K562 (cell line): ENCODE results near the gene RHOC. TPM values are rescaled to one million over a fixed set of nuclear protein-coding genes. Genes with fewer than 3 reads are reported as not detected.

Experiments
- CBX1 ChIP-seq: sonication (generic); IDR thresholded peaks from 2 replicates; pipeline ENCODE4 v1.6.1; 2016; ENCODE audit warnings: antibody characterized with exemption, low read depth, mild to moderate bottlenecking
- CTBP1 ChIP-seq: fragments of 450-650 bp; IDR thresholded peaks from 2 replicates; pipeline ENCODE4 v1.6.1; 2016; ENCODE audit warnings: borderline replicate concordance
- ESRRA ChIP-seq: fragments of 450-650 bp; IDR thresholded peaks from 2 replicates; pipeline ENCODE4 v1.6.1; 2014; ENCODE audit warnings: low read depth, mild to moderate bottlenecking, moderate library complexity, borderline replicate concordance
- HDAC2 ChIP-seq: fragments of 450-650 bp; IDR thresholded peaks from 2 replicates; pipeline ENCODE4 v1.6.1; 2016; ENCODE audit warnings: mild to moderate bottlenecking
- KAT7 ChIP-seq: sonication (generic); formaldehyde crosslinking; IDR thresholded peaks from 2 replicates; pipeline ENCODE4 v1.8.0; 2022; ENCODE audit warnings: missing genetic modification reagents, mild to moderate bottlenecking, borderline replicate concordance
- KDM1A ChIP-seq, 2 experiments: fragments of 450-650 bp; IDR thresholded peaks; 2 replicates each; pipeline ENCODE4 v1.6.1; 2016; ENCODE audit warnings: mild to moderate bottlenecking in 2 of 2
- MCM3 ChIP-seq: fragments of 450-650 bp; IDR thresholded peaks from 2 replicates; pipeline ENCODE4 v1.6.1; 2016
- MYBL2 ChIP-seq, 2 experiments: fragments of 450-650 bp in 1 of 2; sonication (generic) in 1 of 2; formaldehyde crosslinking in 1 of 2; IDR thresholded peaks; 2 replicates each; pipeline versions ENCODE4 v1.6.1 to v1.8.1; 2017 to 2022; ENCODE audit warnings: borderline replicate concordance in 1 of 2, inconsistent platforms in 1 of 2, low read depth in 1 of 2, mild to moderate bottlenecking in 1 of 2, missing genetic modification reagents in 1 of 2, moderate library complexity in 1 of 2
- SMC3 ChIP-seq: conservative IDR thresholded peaks from 2 replicates; pipeline ENCODE4 v1.6.1; 2011; ENCODE audit warnings: low read depth, low read length, improper control_type of control experiment; ENCODE audit not compliant: insufficient read depth
- SNRNP70 ChIP-seq: fragments of 200-400 bp; formaldehyde crosslinking; optimal IDR thresholded peaks from 2 replicates; pipeline ENCODE3; 2017; ENCODE audit warnings: low read depth, low read length
- STAG1 ChIP-seq: sonication (generic); formaldehyde crosslinking; IDR thresholded peaks from 2 replicates; pipeline ENCODE4 v1.5.0; 2020; ENCODE audit warnings: missing genetic modification reagents, borderline replicate concordance
- TGIF2 ChIP-seq: sonication (generic); formaldehyde crosslinking; IDR thresholded peaks from 2 replicates; pipeline ENCODE4 v1.8.1; 2022; ENCODE audit warnings: mild to moderate bottlenecking, missing genetic modification reagents, moderate library complexity
- ZNF134 ChIP-seq: fragments of 250-450 bp; sonication (Bioruptor Pico); conservative IDR thresholded peaks from 2 replicates; pipeline ENCODE4 v1.4.0; 2020
- ZNF583 ChIP-seq: fragments of 250-450 bp; sonication (Bioruptor Pico); IDR thresholded peaks from 2 replicates; pipeline ENCODE4 v1.4.0; 2020
- ZNF764 ChIP-seq: fragments of 250-450 bp; sonication (Bioruptor Pico); IDR thresholded peaks from 2 replicates; pipeline ENCODE4 v1.4.0; 2020; ENCODE audit warnings: low read depth, mild to moderate bottlenecking, moderate library complexity
- polyA plus RNA-seq, 8 experiments: library from polyadenylated mRNA; depleted of rRNA in 4 of 8; stranded (reverse) in 5 of 8; unstranded in 3 of 8; fragments of >200 nt; fragmentation: Nextera tagmentation in 2 of 8; fragmentation: Illumina TruSeq in 1 of 8; extraction: Ambion mirVana in 2 of 8; extraction: Trizol in 1 of 8; gene quantifications; 2 replicates each; pipeline versions ENCODE4 v1.2.1 to v1.2.3, GENCODE V29; 2011 to 2014; ENCODE audit warnings: inconsistent platforms in 1 of 8, missing spikeins in 1 of 8
- total RNA-seq, 7 experiments: library from RNA; depleted of rRNA in 6 of 7; stranded (reverse); fragments of >200 nt in 6 of 7; fragmentation: Illumina TruSeq in 2 of 7; extraction: Trizol in 2 of 7; gene quantifications; 2 replicates each; pipeline versions ENCODE4 v1.2.1 to v1.2.3, GENCODE V29; 2011 to 2021; ENCODE audit warnings: low replicate concordance in 1 of 7
- TF ChIP-seq, protein P1 (sequence below): sonication (generic); formaldehyde crosslinking; IDR thresholded peaks from 2 replicates; pipeline ENCODE4 v1.8.1; 2023; ENCODE audit warnings: missing genetic modification reagents, mild to moderate bottlenecking, borderline replicate concordance
- TF ChIP-seq, protein P2 (sequence below), 2 experiments: fragments of 250-450 bp in 1 of 2; fragments of 450-650 bp in 1 of 2; sonication (Bioruptor Pico) in 1 of 2; IDR thresholded peaks; 2 replicates each; pipeline versions ENCODE4 v1.6.1 to v1.8.0; 2016 to 2021; ENCODE audit warnings: mild to moderate bottlenecking in 2 of 2, moderate library complexity in 2 of 2, missing compliant biosample characterization in 1 of 2, missing genetic modification characterization in 1 of 2
- TF ChIP-seq, protein P3 (sequence below): sonication (generic); formaldehyde crosslinking; IDR thresholded peaks from 2 replicates; pipeline ENCODE4 v1.8.0; 2022; ENCODE audit warnings: mild to moderate bottlenecking, missing genetic modification reagents
- TF ChIP-seq, protein P4 (sequence below): fragments of 250-450 bp; sonication (Bioruptor Pico); IDR thresholded peaks from 2 replicates; pipeline ENCODE4 v1.8.0; 2021; ENCODE audit warnings: mild to moderate bottlenecking, moderate library complexity

RHOC gene
- total and polyA plus RNA-seq, 9 of the 15 experiments (the other 6 are each of a cell fraction or from before 2014, with no cell fraction given): 35.2 to 364 (median 204) TPM

DNA sequence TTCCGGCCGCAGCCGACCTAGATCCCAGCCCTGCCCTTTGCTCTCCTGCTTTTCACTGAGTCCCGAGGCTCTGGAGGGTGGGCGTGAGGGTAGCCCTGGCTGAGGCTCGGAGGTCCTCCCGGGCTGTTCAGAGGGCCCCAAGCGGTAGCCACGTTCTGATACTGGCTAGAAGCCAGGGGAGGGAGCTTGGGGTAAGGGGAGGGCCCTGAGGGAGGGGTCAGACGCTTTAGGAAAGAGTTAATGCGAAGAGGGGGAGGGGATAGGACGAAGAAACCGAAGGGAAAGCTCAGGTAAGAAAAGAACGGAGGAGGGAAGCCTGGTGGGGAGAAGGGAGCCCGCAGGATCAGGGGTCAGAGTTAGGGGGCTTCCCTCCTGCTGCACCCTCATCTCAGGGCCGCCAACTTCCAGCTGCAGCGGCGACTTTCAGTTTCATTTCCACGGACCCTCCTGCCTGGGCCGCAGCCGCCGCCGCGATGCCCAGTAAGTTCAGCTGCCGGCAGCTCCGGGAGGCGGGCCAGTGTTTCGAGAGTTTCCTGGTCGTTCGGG, 32.4 kb downstream of the RHOC start, which contains the start of gene MOV10 (continued):
- TF ChIP-seq, protein P1, sequence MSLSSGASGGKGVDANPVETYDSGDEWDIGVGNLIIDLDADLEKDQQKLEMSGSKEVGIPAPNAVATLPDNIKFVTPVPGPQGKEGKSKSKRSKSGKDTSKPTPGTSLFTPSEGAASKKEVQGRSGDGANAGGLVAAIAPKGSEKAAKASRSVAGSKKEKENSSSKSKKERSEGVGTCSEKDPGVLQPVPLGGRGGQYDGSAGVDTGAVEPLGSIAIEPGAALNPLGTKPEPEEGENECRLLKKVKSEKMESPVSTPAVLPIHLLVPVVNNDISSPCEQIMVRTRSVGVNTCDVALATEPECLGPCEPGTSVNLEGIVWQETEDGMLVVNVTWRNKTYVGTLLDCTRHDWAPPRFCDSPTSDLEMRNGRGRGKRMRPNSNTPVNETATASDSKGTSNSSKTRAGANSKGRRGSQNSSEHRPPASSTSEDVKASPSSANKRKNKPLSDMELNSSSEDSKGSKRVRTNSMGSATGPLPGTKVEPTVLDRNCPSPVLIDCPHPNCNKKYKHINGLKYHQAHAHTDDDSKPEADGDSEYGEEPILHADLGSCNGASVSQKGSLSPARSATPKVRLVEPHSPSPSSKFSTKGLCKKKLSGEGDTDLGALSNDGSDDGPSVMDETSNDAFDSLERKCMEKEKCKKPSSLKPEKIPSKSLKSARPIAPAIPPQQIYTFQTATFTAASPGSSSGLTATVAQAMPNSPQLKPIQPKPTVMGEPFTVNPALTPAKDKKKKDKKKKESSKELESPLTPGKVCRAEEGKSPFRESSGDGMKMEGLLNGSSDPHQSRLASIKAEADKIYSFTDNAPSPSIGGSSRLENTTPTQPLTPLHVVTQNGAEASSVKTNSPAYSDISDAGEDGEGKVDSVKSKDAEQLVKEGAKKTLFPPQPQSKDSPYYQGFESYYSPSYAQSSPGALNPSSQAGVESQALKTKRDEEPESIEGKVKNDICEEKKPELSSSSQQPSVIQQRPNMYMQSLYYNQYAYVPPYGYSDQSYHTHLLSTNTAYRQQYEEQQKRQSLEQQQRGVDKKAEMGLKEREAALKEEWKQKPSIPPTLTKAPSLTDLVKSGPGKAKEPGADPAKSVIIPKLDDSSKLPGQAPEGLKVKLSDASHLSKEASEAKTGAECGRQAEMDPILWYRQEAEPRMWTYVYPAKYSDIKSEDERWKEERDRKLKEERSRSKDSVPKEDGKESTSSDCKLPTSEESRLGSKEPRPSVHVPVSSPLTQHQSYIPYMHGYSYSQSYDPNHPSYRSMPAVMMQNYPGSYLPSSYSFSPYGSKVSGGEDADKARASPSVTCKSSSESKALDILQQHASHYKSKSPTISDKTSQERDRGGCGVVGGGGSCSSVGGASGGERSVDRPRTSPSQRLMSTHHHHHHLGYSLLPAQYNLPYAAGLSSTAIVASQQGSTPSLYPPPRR (CRISPR knock-in tag): 0 out of 2 replicates have a peak, but pooled peaks have one; percentile 59
- TF ChIP-seq ZNF134 (CRISPR knock-in tag) (no peak), SMC3 (no peak), ZNF583 (peak; percentile 30; the same call in 1 of the 2 replicates), TGIF2 (CRISPR knock-in tag) (no peak), MYBL2 (IDR thresholded peaks at IDR 0.05; ENCODE audit: low read depth) (no peak), MYBL2 (CRISPR knock-in tag; IDR thresholded peaks at IDR 0.05; ENCODE audit: borderline replicate concordance) (no peak), MCM3 (no peak), HDAC2 (peak; percentile 65), ZNF764 (CRISPR knock-in tag) (peak; percentile 64; the same call in 1 of the 2 replicates), ESRRA (0 out of 2 replicates have a peak, but pooled peaks have one; percentile 9), CTBP1 (0 out of 2 replicates have a peak, but pooled peaks have one; percentile 17), CBX1 (peak; percentile 41; the same call in 1 of the 2 replicates), KDM1A (IDR thresholded peaks at IDR 0.05) (peak in 1 of 2 experiments; percentile 72; a peak in 2 of 4 replicates), STAG1 (CRISPR knock-in tag) (no peak), SNRNP70 (peak; percentile 22), KAT7 (CRISPR knock-in tag) (no peak; the same call in 1 of the 2 replicates)
- TF ChIP-seq, protein P2, sequence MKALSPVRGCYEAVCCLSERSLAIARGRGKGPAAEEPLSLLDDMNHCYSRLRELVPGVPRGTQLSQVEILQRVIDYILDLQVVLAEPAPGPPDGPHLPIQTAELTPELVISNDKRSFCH (CRISPR knock-in tag; IDR thresholded peaks at IDR 0.05): no peak
- TF ChIP-seq, protein P2 (tag; IDR thresholded peaks at IDR 0.05): no peak
- TF ChIP-seq, protein P3, sequence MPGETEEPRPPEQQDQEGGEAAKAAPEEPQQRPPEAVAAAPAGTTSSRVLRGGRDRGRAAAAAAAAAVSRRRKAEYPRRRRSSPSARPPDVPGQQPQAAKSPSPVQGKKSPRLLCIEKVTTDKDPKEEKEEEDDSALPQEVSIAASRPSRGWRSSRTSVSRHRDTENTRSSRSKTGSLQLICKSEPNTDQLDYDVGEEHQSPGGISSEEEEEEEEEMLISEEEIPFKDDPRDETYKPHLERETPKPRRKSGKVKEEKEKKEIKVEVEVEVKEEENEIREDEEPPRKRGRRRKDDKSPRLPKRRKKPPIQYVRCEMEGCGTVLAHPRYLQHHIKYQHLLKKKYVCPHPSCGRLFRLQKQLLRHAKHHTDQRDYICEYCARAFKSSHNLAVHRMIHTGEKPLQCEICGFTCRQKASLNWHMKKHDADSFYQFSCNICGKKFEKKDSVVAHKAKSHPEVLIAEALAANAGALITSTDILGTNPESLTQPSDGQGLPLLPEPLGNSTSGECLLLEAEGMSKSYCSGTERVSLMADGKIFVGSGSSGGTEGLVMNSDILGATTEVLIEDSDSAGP: no peak
- TF ChIP-seq, protein P4, sequence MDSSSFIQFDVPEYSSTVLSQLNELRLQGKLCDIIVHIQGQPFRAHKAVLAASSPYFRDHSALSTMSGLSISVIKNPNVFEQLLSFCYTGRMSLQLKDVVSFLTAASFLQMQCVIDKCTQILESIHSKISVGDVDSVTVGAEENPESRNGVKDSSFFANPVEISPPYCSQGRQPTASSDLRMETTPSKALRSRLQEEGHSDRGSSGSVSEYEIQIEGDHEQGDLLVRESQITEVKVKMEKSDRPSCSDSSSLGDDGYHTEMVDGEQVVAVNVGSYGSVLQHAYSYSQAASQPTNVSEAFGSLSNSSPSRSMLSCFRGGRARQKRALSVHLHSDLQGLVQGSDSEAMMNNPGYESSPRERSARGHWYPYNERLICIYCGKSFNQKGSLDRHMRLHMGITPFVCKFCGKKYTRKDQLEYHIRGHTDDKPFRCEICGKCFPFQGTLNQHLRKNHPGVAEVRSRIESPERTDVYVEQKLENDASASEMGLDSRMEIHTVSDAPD: no peak
